ENCODE results near the gene ACTL7B.

DNA sequence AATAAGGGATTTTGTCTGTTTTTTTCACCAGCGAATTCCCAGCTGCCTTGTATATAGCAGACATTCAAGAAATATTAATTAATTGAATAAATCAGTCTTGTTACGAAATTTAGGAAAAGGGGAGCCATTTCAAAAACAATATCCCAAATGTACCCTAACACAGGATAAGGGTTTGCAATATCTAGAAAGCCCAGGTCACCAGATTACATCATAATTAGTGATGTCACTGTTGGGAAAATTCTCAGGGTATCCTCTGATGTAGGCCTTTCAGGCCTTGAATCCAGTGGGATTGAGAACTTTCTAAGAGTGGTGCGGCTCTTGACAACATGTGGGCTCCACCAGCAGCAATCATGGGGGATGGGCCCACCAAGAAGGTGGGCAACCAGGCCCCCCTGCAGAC lies 6.2 kb upstream of the ACTL7B start, which contains the start of gene ACTL7A:
- TF ChIP-seq, protein P1, sequence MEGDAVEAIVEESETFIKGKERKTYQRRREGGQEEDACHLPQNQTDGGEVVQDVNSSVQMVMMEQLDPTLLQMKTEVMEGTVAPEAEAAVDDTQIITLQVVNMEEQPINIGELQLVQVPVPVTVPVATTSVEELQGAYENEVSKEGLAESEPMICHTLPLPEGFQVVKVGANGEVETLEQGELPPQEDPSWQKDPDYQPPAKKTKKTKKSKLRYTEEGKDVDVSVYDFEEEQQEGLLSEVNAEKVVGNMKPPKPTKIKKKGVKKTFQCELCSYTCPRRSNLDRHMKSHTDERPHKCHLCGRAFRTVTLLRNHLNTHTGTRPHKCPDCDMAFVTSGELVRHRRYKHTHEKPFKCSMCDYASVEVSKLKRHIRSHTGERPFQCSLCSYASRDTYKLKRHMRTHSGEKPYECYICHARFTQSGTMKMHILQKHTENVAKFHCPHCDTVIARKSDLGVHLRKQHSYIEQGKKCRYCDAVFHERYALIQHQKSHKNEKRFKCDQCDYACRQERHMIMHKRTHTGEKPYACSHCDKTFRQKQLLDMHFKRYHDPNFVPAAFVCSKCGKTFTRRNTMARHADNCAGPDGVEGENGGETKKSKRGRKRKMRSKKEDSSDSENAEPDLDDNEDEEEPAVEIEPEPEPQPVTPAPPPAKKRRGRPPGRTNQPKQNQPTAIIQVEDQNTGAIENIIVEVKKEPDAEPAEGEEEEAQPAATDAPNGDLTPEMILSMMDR (IDR thresholded peaks at IDR 0.05; ENCODE audit: insufficient read depth, low read depth, low read length) = no peak
- TF ChIP-seq EZH2 (IDR thresholded peaks at IDR 0.05; ENCODE audit: insufficient read depth, low read length) = no peak
